Measurements from ENCODE around the gene GLB1L2.

GLB1L2 gene

DNA sequence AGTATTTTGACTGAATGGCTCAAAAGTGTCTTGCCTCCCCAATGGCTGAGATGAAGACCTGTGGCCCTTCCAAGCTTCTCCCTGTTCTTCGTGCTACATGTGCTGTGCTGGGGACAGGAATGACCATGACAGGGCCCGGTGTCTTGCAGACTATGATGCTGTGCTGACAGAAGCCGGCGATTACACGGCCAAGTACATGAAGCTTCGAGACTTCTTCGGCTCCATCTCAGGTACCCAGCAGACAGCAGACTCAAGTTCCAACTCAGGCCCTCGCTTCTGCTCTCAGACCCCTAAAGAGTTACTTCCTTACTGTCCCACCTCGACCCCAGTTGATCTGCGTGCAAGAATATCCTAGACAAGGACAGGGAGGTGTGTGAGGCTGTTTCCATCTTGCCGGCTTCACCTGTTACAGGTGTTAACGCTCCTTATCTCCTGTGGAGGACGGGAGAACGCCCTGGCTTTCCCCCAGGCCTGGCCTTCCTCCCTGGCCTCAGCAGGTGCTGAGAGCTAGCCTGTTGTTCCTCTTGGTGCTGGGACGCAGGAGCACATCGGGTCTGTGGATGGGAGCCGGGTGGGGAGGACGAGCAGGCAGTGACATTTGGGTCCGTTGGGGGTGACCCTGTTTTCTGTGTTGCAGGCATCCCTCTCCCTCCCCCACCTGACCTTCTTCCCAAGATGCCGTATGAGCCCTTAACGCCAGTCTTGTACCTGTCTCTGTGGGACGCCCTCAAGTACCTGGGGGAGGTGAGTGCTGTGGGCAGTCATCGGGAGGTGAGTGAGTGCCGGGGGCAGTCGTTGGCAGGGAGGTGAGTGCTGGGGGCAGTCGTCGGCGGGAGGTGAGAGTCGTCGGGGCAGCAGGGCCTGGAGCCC, 38.1 kb downstream of the GLB1L2 start:
- DNase-seq: no peak

DNA sequence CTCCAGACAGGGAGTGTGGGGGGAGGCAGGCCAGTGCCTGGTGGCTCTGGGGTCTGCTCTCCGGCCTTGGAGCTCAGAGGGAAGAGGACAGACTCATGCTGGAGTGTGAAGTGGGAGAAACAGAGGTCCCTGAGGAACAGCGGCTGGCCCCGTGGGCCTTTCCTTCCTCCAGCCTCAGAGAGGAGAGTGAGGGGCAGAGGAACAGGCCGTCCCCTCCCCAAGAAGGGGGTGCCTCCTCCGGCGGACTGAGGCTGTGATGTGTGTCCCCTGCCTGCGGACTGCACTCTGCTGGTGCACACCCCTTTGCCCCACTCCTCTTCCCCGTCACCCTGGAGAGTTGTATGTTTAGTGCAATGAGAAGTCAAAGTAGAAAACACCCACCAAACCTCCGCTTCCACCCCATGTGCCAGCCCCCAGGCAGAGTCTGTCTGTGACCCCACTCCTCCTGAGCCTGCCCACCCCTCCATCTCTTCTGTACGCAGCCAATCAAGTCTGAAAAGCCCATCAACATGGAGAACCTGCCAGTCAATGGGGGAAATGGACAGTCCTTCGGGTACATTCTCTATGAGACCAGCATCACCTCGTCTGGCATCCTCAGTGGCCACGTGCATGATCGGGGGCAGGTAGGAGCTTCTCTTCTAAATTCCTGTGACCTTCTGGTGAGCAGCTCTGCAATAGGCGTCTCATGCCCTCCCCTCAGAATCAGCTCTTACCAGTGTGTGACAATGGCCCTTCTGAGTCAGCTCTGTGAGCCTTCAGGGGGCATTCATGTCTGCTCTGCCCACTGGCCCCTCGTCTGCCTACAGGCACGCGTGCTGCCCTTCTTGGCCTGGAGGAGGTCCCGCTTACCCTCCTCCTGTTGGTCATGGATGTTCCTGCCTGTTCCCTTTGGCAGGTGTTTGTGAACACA, 39.0 kb downstream of the GLB1L2 start:
- no peak for DNase-seq

DNA sequence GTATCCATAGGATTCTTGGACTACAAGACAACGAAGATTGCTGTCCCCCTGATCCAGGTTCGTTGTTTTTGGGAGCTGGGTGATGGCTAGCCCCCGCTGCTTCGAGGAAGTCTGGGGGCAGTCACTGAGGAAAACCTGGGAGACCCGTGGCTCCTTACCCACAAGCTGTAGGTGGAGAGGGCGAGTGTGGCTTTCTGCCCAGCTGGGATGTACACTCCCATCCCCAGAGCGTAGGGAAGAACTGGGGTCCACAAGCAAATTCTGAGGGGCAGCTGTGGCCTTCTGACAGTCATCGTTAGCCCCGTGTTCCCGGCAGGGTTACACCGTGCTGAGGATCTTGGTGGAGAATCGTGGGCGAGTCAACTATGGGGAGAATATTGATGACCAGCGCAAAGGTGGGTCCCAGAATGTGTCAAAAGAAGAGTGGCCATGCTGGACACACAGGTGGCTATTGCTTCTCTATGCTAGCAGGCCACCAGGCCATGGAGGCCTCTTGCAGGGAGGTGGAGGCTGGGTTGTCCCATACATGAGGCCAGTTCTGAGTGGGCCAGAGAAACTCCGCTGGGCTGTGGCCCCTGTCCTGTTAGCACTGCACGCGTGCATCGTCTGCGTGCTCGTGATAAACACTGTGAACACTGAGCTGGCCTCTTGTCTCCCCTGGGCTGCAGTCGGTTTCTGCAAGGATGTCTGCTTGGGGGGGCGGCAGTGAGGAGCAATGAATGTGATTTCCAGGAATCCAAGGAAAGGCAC, 39.8 kb downstream of the GLB1L2 start:
- DNase-seq: no peak

DNA sequence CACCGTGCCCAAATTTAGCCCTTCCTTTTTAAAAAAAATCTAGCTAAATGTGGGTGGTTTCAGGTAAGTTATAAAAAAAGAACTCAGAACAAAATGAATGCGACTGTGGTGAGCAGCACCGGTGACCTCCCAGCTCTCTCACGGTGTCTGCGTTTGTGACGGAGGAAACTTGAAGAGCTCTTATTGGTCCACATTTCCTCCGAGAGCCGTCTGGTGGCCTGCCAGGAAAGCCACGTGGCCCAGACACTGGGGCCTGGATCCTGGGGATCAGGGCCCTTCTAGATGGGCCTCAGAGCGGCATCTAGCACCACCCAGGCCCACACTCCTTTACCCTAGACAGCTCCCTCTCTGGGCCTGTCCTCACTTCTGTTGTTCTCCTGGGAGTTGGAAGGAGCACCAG, 40.7 kb downstream of the GLB1L2 start:
- no peak for DNase-seq

DNA sequence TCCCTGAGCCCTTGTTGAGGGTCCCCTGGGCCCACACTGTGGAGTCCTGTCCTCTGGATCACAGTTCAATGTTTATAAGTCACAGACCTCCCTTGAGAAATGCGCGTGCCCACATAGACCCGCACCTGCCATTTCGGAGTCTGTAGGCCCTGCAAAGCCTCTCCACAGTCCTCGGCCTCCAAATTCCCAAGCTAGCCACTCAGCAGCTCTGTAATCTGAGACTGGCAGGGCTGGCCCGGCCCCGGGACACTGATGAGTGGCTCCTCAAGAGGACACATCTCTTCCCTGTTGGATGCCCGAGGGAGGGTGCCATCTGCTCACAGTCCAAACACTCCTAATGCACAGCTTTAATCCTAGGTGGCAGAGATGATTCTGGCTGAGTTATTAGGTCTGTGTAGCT, 41.2 kb downstream of the GLB1L2 start:
- DNase-seq: peak; percentile 11

DNA sequence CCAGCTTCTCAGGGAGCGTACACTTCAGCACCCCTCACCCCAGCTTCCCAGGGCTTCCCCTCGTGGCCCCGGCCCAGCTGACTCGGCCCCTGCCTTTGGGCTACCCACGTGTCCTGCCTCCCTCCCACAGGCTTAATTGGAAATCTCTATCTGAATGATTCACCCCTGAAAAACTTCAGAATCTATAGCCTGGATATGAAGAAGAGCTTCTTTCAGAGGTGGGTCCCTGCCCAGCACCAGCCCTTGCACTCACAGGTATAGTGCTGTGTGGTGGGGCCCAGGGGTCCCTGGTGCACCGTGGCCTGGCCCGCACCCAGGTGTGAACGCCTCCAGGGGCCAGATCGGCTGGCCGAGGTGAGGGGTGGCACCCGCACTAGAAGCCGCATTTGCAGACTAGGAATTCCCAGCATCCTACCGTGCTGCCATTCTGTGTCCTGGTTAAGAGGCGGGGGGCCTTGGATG, 41.8 kb downstream of the GLB1L2 start:
- DNase-seq: no peak

DNA sequence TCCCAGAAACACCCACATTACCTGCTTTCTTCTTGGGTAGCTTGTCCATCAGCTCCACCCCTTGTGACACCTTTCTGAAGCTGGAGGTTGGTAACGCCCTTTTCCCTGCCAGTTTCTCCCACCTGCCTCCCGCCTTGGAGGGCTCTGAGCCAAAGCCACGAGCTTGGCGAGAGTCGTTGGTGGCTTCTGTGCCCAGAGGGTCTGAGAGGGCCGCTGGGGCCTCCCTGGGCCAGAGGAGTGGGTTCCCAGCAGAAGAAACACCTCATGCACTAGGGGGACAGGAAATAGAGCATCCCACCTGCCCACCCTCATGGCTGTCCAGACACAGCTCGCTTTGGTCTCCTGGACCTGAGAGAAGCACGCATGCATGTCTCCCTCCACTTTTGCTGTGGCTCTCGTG, 42.4 kb downstream of the GLB1L2 start:
- DNase-seq: no peak

DNA sequence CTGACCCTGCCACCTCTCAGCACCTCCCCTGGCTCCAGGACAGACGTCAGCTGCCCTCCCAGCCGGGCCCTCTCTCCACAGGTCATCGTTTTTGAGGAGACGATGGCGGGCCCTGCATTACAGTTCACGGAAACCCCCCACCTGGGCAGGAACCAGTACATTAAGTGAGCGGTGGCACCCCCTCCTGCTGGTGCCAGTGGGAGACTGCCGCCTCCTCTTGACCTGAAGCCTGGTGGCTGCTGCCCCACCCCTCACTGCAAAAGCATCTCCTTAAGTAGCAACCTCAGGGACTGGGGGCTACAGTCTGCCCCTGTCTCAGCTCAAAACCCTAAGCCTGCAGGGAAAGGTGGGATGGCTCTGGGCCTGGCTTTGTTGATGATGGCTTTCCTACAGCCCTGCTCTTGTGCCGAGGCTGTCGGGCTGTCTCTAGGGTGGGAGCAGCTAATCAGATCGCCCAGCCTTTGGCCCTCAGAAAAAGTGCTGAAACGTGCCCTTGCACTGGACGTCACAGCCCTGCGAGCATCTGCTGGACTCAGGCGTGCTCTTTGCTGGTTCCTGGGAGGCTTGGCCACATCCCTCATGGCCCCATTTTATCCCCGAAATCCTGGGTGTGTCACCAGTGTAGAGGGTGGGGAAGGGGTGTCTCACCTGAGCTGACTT, 43.2 kb downstream of the GLB1L2 start:
- DNase-seq: no peak

DNA sequence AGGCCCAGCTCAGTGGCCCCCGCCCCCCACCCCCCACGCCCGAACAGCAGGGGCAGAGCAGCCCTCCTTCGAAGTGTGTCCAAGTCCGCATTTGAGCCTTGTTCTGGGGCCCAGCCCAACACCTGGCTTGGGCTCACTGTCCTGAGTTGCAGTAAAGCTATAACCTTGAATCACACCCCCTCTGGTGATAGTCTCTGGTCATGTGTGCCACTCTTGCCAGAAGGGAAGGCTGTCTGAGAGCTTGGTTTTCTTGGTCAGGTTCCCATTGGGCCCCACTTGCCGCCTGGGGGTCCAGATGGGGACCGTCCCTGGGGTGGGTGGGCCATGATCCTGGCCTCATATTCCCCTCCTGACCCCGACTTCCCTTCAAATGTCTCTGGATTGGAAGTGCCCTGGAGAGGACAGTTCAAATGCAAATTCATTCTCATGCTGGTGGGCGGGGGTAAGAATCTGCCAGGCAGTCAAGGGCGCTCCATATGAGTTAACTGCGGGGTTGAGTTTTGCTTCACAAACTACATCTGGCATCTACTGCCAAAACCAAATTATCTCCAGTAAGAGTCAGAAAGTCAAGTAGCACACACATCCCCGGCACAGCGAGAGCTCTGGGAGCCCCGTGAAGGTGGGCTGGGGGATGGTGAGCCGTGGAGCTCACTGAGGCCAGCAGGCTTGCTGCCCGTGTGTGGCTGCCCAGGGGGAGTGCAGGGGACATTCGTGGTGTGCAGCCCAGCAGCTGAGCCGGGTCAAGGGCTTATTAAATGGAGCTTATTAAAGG, 44.5 kb downstream of the GLB1L2 start:
- no peak for DNase-seq

DNA sequence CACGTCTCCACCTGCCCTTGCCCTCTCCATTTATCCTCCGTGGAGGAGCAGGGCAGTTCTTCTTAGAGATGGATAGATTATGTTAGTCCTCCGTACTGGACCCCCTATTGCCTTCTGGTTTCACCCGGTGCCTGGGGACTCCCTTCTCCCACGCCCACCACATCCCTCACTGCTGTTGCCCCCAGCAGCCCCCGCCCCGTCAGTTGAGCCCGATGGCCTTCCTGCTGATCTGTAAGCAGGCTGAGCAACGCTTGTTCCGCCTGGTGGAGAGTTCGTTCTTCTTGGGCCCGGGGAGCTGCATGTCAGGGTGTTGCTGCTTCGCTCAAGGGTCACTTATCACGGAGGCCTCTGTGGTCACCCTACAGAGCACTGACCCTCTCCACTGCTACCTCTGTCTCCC, 46.1 kb downstream of the GLB1L2 start:
- DNase-seq: no peak

DNA sequence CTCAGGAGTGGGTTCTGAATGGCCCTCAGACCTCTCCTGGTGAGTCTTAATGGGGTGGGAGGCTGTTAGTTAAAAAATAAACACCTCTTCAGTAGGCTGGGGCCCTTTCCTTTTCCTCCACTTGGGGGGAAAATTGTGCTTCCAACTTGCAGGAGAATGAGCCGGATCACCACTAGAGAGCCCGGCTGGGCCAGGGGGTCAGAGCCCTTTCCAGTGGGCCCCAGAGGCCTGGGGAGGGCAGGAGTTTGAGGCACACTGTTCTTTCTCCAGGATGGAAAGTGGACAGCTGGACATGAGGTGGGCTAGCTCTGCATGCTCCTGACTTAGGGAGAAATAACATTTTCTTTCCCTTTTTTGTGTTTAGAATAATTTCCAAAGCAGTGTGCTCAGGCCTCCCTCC, 47.5 kb downstream of the GLB1L2 start:
- DNase-seq: no peak

DNA sequence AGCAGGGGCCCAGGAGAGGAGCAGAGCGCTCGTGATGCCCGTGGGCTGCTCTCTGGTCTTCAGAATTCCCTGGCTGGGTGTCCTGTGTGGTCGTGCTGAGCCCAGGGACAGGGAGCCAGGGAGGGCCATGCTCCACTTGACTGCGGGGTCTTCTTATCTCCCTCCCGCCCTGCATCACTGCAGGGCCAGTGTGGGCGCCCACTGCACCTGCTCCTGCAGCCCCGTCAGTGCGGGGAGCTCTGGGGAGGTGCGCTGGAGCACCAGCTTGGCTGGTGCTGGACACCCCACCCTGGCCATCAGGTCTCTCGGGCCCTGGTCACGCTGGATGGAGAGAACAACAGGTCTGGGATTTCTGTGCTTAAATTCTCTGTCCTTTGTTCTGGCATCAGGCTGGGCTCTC, 48.4 kb downstream of the GLB1L2 start:
- no peak for DNase-seq

DNA sequence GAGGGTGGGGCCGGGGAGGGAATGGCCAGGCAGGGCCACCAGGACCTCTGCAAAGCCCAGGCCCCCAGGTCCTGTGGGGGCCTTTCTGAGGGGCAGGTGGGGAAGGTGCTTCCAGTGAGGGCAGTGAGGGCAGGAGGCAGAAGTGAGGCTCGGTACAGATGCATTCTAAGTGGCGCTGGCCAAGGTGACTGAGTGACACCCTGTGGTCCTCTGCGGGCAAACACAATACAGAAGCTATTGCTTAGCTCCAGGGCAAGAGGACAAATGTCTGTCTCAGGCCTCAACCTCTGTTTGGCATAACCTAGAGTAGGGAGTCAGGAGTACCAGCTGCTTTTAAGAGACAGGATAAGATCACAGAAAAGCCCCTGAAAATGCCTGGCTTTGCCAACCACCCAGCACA, 49.0 kb downstream of the GLB1L2 start:
- DNase-seq: no peak

DNA sequence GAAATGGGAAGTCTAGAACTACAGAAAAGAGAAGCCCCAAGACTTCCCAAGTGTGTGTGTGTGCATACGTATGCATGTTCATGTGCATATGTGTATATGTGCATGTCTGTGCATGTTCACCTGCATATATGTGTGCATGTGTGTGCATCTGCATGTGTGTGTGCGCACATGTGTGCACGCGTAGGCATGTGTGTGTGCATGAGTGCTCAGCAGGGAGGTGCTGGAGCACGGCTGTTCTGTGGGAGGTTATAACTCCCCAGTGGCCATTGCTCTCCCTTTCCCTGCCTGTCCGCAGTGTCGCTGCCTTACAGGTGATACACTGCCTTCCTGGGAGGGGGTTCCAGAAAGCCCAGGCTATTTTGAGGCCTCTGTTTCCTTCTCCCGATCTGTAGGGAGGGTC, 50.5 kb downstream of the GLB1L2 start:
- DNase-seq: no peak

DNA sequence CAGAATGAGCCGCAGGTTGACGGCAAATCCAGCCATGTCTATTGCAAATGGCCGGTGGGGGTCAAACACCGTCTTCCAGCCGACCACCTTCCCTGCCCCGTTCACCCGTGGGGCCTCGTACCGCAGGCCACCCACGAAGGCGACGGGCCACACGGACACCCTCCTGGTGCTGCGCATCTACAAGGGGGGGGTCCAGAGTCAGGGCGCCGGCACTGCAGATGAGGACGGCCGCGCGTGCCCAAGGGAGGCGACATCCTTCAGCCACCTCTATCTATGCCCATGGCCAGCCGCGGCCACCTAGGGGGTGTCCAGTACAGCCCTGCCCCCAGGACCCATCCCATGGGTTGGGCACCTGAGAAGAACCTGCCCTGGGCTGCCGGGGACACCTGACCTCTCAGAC, 51.0 kb downstream of the GLB1L2 start:
- DNase-seq: no peak

DNA sequence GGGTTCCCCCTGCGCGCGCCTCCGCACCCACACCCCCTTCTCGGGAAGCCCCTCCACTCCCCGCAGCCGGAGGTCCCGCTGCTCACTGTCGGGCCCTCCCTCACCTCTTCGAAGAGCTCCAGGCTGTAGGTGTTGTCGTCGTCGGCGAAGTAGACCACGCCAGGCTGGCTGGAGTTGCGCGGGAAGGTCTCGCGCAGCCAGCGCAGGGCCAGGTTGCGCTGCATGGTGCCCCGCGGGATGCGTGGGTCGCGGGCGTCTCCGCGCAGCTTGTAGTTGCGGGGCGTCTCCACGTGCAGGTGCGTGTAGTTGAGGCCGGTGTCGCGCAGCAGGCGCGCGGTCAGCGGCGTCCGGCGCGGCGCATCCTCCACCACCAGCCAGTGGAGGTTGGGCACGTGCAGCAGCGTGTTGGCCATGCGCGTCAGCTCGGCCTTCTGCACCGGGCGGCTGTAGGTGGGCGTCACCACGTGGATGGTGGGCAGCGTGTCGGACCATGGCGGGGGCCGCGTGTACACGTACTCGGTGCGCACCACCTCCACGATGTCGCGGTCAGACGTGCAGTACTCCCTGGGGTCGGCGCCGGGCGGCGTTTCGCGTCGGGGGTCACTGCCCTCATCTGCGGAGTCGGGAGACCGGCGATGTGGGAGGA, 51.9 kb downstream of the GLB1L2 start:
- no peak for DNase-seq

DNA sequence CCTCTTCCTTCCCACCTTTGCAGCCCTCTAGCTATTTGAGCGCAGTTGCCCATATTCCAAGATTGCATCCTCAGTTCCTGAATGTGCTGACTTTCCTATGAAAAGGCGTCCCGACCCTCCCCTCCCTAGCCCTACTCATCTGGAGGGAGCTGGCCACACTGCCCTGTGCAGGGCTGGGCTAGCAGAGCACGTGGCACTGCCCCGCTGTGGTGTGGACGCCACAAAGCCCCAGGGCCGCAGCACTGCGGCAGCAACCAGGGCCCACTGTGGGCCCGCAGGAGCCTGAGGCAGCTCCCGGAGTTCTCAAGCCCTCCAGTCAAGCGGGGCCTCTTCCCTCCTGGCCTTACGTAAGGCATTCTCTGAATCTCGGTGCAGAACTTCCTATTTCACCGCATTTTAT, 52.6 kb downstream of the GLB1L2 start:
- no peak for DNase-seq

DNA sequence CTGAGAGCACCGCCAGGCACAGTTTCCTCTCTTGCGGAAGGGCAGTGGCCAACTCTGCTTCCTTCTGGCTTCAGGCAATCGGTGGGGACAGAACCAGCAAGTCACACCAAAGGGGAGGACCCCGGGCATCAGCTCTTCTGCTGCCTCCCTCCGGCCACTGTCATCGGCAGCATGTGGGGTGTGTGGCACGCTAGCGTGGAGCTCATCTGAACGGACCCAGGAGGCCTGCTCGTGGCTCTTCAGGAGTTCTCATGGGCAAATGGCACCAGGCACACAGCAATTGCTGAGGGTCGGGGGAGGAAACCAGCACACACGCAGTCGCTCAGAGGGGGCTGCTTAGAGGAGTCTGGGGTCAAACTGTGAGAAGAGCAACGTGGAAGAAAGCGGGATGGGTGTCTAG, 53.4 kb downstream of the GLB1L2 start:
- DNase-seq: no peak

DNA sequence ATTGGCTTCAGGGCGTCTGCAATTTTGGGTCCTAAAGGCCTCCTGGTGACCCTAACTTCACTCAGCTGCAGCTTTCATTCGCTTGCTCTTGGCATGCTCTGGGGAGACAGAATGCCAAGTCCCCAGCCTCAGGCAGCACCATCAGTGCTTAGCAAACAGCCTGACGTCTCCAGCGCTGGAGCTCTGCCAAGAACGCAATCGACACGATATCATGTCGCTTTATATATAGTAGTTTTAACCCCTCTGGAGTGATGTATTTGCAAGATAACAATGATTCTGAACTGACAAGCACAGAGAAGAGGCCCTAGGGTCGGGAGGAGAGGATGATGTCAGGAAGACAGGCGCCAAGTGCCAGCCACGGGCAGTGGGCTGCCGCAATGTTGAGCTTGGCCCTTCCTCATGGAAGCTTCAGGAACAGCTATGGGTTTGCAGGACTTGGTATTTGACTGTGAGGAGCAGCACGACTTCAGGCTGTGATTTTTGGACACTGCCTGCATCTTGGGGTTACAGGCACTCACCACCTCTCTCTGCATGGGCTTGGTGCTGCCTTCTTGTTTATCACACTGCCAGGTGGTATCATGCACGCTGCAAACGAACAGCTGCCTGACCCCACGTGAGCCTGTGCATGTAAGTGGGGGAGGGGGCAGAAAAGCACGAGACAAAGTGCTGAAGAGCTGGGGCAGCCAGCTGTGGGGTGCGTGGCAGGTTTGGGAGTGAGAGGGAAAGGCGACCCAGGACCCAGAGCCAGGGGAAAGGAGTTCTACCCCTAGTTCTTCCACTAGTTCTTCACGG, 54.2 kb downstream of the GLB1L2 start:
- no peak for DNase-seq

DNA sequence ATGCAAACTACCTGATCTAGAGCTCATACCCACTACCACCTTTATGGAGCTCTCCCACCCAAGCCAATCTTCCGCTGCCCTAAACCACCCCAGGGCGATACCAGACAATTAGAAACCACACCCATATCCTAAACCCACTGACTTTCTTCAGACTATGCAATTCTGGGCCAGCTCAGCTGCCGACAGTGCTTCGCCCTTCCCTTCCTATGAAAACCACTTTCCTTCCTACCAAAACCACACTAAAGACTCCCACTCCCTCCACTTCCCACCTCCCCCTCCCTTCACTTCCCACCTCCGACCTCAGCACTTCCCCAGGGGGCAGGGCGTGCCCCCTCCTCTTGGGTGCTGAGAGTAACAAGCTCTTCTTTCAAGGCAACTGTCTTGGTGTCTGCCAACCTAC, 55.2 kb downstream of the GLB1L2 start:
- no peak for DNase-seq

DNA sequence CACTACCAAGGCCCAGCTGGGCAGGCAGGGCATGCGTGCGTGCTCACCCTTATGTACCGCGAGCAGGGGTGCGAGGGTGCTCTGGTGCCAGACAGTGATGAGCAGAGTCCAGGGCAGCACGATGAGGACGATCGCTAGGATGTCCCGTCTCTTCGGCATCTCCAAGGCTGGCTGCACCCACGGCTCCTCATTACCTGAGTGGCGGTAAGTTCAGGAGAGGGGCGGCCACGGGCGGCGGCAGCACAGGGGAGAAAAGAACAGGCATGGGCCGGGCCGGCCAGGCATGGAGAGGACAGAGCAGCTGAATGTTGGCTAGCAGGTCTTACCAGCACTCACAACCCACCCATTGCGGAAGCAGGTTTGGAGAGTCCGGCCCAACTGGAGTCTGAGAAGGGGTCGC, 55.7 kb downstream of the GLB1L2 start:
- no peak for DNase-seq

Measured in DMS 273 treated with DMSO at 0.1 percent for 48 hours (cell line).